Kidney (tissue), 14 donors: ENCODE results near the gene ZSCAN5A. TPM values are rescaled to one million over a fixed set of nuclear protein-coding genes. Genes with fewer than 3 reads are reported as not detected.

ENCODE experiments used
- DNase-seq, 5 donors: peaks; one replicate each; pipeline ENCODE4 v3.0.0-alpha.2; 2013 to 2020
- FAIRE-seq: peaks from 2 replicates; lab custom pipeline; 2012; peaks lifted over from hg19 to GRCh38; lab: Jason Lieb, UNC
- H3K27ac ChIP-seq, 2 donors: one replicate each; pipeline ENCODE4 v1.7.0; 2013; ENCODE audit warnings: low read depth in 2 of 2, low read length in 2 of 2, inconsistent platforms in 1 of 2
- H3K27me3 ChIP-seq: one replicate; pipeline ENCODE4 v1.7.1; 2013; ENCODE audit warnings: low read length, inconsistent platforms; ENCODE audit not compliant: control insufficient read depth, insufficient read depth
- H3K36me3 ChIP-seq, 3 donors: one replicate each; pipeline versions ENCODE4 v1.7.0 to v1.7.1; 2013; ENCODE audit warnings: low read length in 3 of 3, control low read depth in 1 of 3, inconsistent platforms in 1 of 3; ENCODE audit not compliant: insufficient read depth in 3 of 3, control insufficient read depth in 2 of 3
- H3K4me1 ChIP-seq, 3 donors: one replicate each; pipeline versions ENCODE4 v1.7.0 to v1.7.1; 2013; ENCODE audit warnings: low read length in 3 of 3, inconsistent platforms in 1 of 3, low read depth in 1 of 3; ENCODE audit not compliant: control insufficient read depth in 2 of 3, insufficient read depth in 2 of 3
- H3K4me3 ChIP-seq, 3 donors: one replicate each; pipeline versions ENCODE4 v1.7.0 to v1.8.1; 2013; ENCODE audit warnings: low read length in 3 of 3, control low read depth in 1 of 3, inconsistent platforms in 1 of 3
- H3K9ac ChIP-seq, 3 donors: one replicate each; pipeline versions ENCODE4 v1.7.0 to v1.7.1; 2013; ENCODE audit warnings: low read length in 3 of 3, control low read depth in 1 of 3, inconsistent platforms in 1 of 3
- H3K9me3 ChIP-seq, 3 donors: one replicate each; pipeline versions ENCODE4 v1.7.0 to v1.7.1; 2013; ENCODE audit warnings: low read length in 3 of 3, control low read depth in 1 of 3, inconsistent platforms in 1 of 3; ENCODE audit not compliant: control insufficient read depth in 2 of 3, insufficient read depth in 1 of 3
- intact Hi-C: fragments of 100-400 bp; cut with DNase I; formaldehyde crosslinking; loops from one replicate; pipeline ENCODE4 v1.11.1; 2022
- polyA plus RNA-seq: library from polyadenylated mRNA; stranded (reverse); fragments of 350-450 nt; fragmentation: Illumina TruSeq; extraction: RNeasy Lipid Tissue Mini Kit (QIAGEN cat#74804); gene quantifications from one replicate; pipeline ENCODE4 v1.2.3, GENCODE V29; 2014; ENCODE audit warnings: low read depth, low replicate concordance; ENCODE audit not compliant: insufficient read depth
- total RNA-seq: library from RNA; stranded (reverse); fragmentation: NEBNext Ultra II Directional; extraction: Animal tissue kit (Norgen Biotek cat#: 25700); gene quantifications from one replicate; pipeline ENCODE4 v1.2.1, GENCODE V29; 2021
- TF ChIP-seq, protein P1 (sequence below): IDR thresholded peaks from 3 replicates; pipeline ENCODE4 v1.5.1; 2012; ENCODE audit warnings: mild to moderate bottlenecking, moderate library complexity, borderline replicate concordance; ENCODE audit not compliant: insufficient read depth; ENCODE audit errors: extremely low read depth
- donor health status: control.
- donor health status: control.
- donor health status: control.
- donor health status: control.
- donor health status: control.
- donor health status: DM: yes; HTN: yes; CAD: no.
- donor health status: Normal renal cell carcinoma (clear cell type).

The ZSCAN5A gene
- total and polyA plus RNA-seq, 2 donors from 2014 or later = 11.9 to 18.1 TPM

- Histone ChIP-seq H3K9ac (no peak overlapping the region), H3K4me3 (no peak overlapping the region), H3K27ac (no peak overlapping the region), H3K36me3 (peaks cover 2 to 10% (median 7%) of the 10 kb centered on the region in 3 donors), H3K4me1 (no peaks in the 10 kb centered on the region), H3K27me3 (no peaks in the 10 kb centered on the region), H3K9me3 (no peaks in the 10 kb centered on the region)
- DNase-seq (no peak), FAIRE-seq (no peak)
- TF ChIP-seq, protein P1, sequence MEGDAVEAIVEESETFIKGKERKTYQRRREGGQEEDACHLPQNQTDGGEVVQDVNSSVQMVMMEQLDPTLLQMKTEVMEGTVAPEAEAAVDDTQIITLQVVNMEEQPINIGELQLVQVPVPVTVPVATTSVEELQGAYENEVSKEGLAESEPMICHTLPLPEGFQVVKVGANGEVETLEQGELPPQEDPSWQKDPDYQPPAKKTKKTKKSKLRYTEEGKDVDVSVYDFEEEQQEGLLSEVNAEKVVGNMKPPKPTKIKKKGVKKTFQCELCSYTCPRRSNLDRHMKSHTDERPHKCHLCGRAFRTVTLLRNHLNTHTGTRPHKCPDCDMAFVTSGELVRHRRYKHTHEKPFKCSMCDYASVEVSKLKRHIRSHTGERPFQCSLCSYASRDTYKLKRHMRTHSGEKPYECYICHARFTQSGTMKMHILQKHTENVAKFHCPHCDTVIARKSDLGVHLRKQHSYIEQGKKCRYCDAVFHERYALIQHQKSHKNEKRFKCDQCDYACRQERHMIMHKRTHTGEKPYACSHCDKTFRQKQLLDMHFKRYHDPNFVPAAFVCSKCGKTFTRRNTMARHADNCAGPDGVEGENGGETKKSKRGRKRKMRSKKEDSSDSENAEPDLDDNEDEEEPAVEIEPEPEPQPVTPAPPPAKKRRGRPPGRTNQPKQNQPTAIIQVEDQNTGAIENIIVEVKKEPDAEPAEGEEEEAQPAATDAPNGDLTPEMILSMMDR = no peak
- intact Hi-C loops = no loop called here
Observed at GRCh38 chr19:56299688-56300087, 15.0 kb downstream of the ZSCAN5A start.

- Histone ChIP-seq H3K9me3 (peaks cover 0 to 4% (median 0%) of the 10 kb centered on the region in 3 donors), H3K27ac (no peak overlapping the region), H3K27me3 (no peaks in the 10 kb centered on the region), H3K36me3 (peaks cover 0 to 19% (median 4%) of the 10 kb centered on the region in 3 donors), H3K4me1 (no peaks in the 10 kb centered on the region), H3K9ac (no peak overlapping the region), H3K4me3 (no peak overlapping the region)
- TF ChIP-seq, protein P1 = no peak
- intact Hi-C loops = no loop called here
- DNase-seq (no peak), FAIRE-seq (no peak)
Observed at GRCh38 chr19:56297010-56297409, 17.6 kb downstream of the ZSCAN5A start.

DNA sequence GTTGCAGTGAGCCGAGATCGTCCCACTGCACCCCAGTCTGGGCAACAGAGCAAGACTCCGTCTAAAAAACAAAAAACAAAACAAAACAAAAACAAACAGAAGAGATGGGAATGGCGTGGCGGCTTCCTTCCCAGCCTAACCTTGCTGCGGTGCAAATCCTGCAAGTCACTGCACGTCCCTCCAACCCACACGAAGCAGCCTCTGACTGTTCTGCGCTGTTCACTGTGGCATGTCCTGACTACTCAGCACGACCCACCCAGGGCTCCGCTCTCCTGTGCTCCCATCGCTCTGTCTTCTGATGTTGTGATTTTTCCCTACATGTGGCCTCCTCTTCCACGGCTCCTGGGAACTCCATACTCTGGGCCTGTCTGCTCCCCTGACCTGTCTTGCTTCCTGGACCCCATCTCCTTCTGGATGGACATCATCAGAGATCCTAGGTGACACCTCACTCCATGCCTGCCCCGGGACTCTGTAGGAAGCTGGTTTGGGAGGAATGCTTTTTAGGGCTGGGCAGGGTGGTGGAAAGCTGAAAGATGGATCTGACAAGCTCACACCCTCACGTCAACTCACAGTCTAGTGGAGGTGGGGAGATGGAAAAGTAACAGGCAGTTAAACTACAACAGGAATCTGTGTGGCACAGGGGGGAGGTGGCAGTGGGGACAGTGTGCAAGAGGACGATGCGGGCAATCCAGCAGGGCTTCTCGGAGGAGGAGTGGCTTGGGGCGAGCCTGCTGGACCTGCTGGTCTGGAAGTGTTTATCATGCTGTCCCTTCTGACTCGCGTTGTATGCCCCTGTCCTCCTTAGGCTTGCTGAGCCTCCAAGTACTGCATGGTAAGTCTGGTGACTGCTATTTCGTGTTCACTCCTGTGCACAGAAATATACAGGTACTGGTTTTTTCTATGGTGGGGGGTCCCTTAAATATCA, 18.8 kb downstream of the ZSCAN5A start:
- FAIRE-seq = no peak
- no peak overlapping the region for H3K4me3 ChIP-seq
- no peak overlapping the region for H3K27ac ChIP-seq
- no peak for DNase-seq
- TF ChIP-seq, protein P1 = no peak
- H3K27me3 ChIP-seq = no peaks in the 10 kb centered on the region
- H3K9ac ChIP-seq = no peak overlapping the region
- H3K9me3 ChIP-seq = peaks cover 0 to 4% (median 0%) of the 10 kb centered on the region in 3 donors
- intact Hi-C loops = no loop called here
- H3K4me1 ChIP-seq = no peaks in the 10 kb centered on the region
- peaks cover 2 to 19% (median 4%) of the 10 kb centered on the region in 3 donors for H3K36me3 ChIP-seq
